ENCODE measurements around the gene C12orf57.

GRCh38 chr12:6899427-6899826 lies 44.4 kb upstream of the C12orf57 start:
- no peak for TF ChIP-seq MYC (IDR thresholded peaks at IDR 0.05; ENCODE audit: low read depth, low read length)
- TF ChIP-seq, protein P1, sequence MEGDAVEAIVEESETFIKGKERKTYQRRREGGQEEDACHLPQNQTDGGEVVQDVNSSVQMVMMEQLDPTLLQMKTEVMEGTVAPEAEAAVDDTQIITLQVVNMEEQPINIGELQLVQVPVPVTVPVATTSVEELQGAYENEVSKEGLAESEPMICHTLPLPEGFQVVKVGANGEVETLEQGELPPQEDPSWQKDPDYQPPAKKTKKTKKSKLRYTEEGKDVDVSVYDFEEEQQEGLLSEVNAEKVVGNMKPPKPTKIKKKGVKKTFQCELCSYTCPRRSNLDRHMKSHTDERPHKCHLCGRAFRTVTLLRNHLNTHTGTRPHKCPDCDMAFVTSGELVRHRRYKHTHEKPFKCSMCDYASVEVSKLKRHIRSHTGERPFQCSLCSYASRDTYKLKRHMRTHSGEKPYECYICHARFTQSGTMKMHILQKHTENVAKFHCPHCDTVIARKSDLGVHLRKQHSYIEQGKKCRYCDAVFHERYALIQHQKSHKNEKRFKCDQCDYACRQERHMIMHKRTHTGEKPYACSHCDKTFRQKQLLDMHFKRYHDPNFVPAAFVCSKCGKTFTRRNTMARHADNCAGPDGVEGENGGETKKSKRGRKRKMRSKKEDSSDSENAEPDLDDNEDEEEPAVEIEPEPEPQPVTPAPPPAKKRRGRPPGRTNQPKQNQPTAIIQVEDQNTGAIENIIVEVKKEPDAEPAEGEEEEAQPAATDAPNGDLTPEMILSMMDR (IDR thresholded peaks at IDR 0.05; ENCODE audit: low read depth, low read length) = no peak
- TF ChIP-seq POLR2A (IDR thresholded peaks at IDR 0.05; ENCODE audit: extremely low read depth, insufficient read length) = no peak
- TF ChIP-seq, protein P2, sequence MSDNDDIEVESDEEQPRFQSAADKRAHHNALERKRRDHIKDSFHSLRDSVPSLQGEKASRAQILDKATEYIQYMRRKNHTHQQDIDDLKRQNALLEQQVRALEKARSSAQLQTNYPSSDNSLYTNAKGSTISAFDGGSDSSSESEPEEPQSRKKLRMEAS (IDR thresholded peaks at IDR 0.05; ENCODE audit: low read depth, low read length) = no peak

Measured in NB4 (cell line).